Measurements from ENCODE around the gene FHL3. TPM values are rescaled to one million over a fixed set of nuclear protein-coding genes. Genes with fewer than 3 reads are reported as not detected.

Gene FHL3
- total and polyA plus RNA-seq, 2 of the 8 experiments (the other 6 are each of a cell fraction or from before 2014, with no cell fraction given), result 14.3 to 35.6 TPM

- TF ChIP-seq CEBPB (IDR thresholded peaks at IDR 0.05; ENCODE audit: low read depth, low read length) (0 out of 2 replicates have a peak, but pooled peaks have one; percentile 9), RAD21 (IDR thresholded peaks at IDR 0.05 in 1 of 2, conservative IDR thresholded peaks at IDR 0.05 in 1 of 2; ENCODE audit: low read depth in 2 of 2, low read length in 2 of 2) (no peak), GTF2F1 (IDR thresholded peaks at IDR 0.05; ENCODE audit: borderline replicate concordance, low read depth, low read length) (no peak), YY1 (IDR thresholded peaks at IDR 0.05; ENCODE audit: low read depth, low read length) (peak; percentile 78), BCL11A (IDR thresholded peaks at IDR 0.05; ENCODE audit: low read depth in 2 of 2, low read length in 2 of 2) (no peak), POU5F1 (IDR thresholded peaks at IDR 0.05; ENCODE audit: low read depth, low read length) (no peak), SIN3A (conservative IDR thresholded peaks at IDR 0.05 in 1 of 2, IDR thresholded peaks at IDR 0.05 in 1 of 2; ENCODE audit: low read depth in 1 of 2, low read length in 2 of 2) (0 out of 4 replicates have a peak, but pooled peaks of 1 of the 2 experiments have one; percentile 72), TAF1 (IDR thresholded peaks at IDR 0.05; ENCODE audit: low read depth, low read length) (peak; percentile 98), PHF8 (conservative IDR thresholded peaks at IDR 0.05; ENCODE audit: low read depth, low read length) (peak; percentile 82), SP2 (IDR thresholded peaks at IDR 0.05; ENCODE audit: low read length) (peak; percentile 60; the same call in 1 of the 2 replicates), POLR2A (IDR thresholded peaks at IDR 0.05; ENCODE audit: control extremely low read depth in 1 of 2, low read depth in 2 of 2, low read length in 2 of 2) (peak; percentile 68 to 84), POLR2AphosphoS5 (IDR thresholded peaks at IDR 0.05; ENCODE audit: low read depth, low read length) (peak; percentile 38; the same call in 1 of the 2 replicates), KDM4A (IDR thresholded peaks at IDR 0.05; ENCODE audit: low read depth, low read length, severe bottlenecking) (peak; percentile 49), EZH2 (IDR thresholded peaks at IDR 0.05; ENCODE audit: low read depth, low read length, severe bottlenecking) (no peak), CHD1 (IDR thresholded peaks at IDR 0.05; ENCODE audit: low read depth, low read length) (no peak), MAFK (IDR thresholded peaks at IDR 0.05; ENCODE audit: low read depth, low read length) (no peak), TBP (IDR thresholded peaks at IDR 0.05; ENCODE audit: low read depth, low read length) (peak; percentile 94), TEAD4 (IDR thresholded peaks at IDR 0.05; ENCODE audit: low read depth, low read length) (no peak), SRF (IDR thresholded peaks at IDR 0.05; ENCODE audit: low read depth, low read length) (0 out of 2 replicates have a peak, but pooled peaks have one; percentile 14), RFX5 (IDR thresholded peaks at IDR 0.05; ENCODE audit: borderline replicate concordance, low read depth, low read length) (no peak), RBBP5 (IDR thresholded peaks at IDR 0.05; ENCODE audit: borderline replicate concordance, low read depth, low read length) (no peak), EP300 (IDR thresholded peaks at IDR 0.05; ENCODE audit: borderline replicate concordance in 1 of 2, low read depth in 2 of 2, low read length in 2 of 2) (no peak)
Measured at GRCh38 chr1:38012363-38013226, 7.3 kb upstream of the FHL3 start, which contains the start of gene UTP11 (continued).
